NCI-H2227 (cell line): ENCODE data around the gene ATOSA.

Experiments
- DNase-seq: peaks from one replicate; lab custom pipeline; 2025; ENCODE audit not compliant: unreplicated experiment; lab: John Stamatoyannopoulos, UW

ATOSA gene

GRCh38 chr15:52652286-52652685 lies 26.9 kb downstream of the ATOSA start:
- no peak for DNase-seq

- DNase-seq = peak; percentile 79
Observed at GRCh38 chr15:52651868-52652267, 27.3 kb downstream of the ATOSA start.

- no peak for DNase-seq
Observed at GRCh38 chr15:52651114-52651513, 28.1 kb downstream of the ATOSA start.

GRCh38 chr15:52649686-52650085 lies 29.5 kb downstream of the ATOSA start:
- DNase-seq = peak; percentile 0

- DNase-seq = no peak
Observed at GRCh38 chr15:52645916-52646315, 33.3 kb downstream of the ATOSA start.

GRCh38 chr15:52642386-52643361 lies 36.5 kb downstream of the ATOSA start:
- DNase-seq = no peak

GRCh38 chr15:52636459-52636858 lies 42.7 kb downstream of the ATOSA start:
- no peak for DNase-seq

GRCh38 chr15:52635908-52636307 lies 43.3 kb downstream of the ATOSA start:
- no peak for DNase-seq
